ENCODE data around the gene SPATA16.
"Not testable (repeated sequence)": the region's sequence is repeated elsewhere in the genome, so short reads cannot be mapped to it uniquely, and the experiment has no call there.

SPATA16 gene

DNA sequence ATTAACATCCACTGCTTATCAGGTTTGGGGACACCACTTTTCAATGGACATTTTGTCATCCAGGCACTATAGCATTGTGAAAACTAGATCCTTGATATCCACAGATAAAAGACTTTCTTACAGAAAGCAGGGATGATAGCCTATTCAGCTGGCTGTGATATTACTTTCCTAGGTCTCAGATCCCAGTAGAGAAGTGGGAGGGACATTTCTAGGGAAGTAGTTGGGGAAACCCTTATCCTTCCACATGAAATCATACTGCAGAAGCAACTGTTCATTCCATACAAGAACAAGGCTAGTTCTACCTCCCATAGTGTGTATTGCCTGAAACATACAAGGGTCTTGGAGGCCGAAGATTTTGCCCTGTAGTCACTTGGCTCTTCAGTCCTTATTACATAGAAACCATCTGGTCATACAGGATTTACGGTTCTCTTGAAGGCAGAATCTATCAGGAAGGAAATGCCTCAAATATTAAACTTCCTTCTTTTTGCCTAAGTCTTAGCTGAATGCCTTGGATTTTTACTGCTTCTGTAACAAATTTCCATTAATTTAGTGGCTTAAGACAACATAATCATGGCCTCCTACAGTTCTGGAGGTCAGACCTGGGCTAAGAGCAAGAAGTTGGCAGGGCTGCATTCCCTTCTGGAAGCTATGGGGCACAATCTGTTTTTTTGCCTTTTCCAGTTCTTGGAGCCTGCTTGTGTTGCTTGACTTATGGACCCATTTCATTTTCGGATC lies 271.1 kb downstream of the SPATA16 start:
- no peak for DNase-seq

DNA sequence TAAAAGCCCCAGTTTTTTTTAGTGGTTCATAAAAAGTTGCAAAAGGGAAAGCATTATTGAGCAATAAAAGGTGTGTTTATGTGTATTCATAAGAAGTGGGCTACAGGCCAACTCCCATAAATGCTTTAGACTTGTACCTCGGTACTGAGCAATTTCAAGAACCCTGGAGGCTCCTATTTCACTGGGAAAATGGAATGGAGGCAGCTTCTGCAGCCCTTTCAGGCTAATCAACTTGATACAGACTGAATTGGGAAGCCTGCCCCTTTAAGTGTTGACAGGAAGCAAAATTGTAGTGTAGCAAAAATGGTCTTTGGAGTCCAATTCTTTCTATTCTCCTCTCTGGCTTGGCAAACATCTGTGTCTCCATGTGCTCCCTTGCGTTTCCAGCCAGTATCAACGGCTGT lies 271.7 kb downstream of the SPATA16 start:
- DNase-seq, result peak in 2 of 3 experiments; percentile 6 to 36

- peak; percentile 20 to 85 (median 35) for DNase-seq
These were observed 272.3 kb downstream of the SPATA16 start for GRCh38 chr3:172868582-172869200.

- not testable (repeated sequence) for DNase-seq
These were observed 274.2 kb downstream of the SPATA16 start for GRCh38 chr3:172866726-172867350.

GRCh38 chr3:172859041-172859440 lies 282.0 kb downstream of the SPATA16 start:
- no peak for DNase-seq

GRCh38 chr3:172856795-172857742 lies 284.0 kb downstream of the SPATA16 start:
- DNase-seq, result no peak

DNA sequence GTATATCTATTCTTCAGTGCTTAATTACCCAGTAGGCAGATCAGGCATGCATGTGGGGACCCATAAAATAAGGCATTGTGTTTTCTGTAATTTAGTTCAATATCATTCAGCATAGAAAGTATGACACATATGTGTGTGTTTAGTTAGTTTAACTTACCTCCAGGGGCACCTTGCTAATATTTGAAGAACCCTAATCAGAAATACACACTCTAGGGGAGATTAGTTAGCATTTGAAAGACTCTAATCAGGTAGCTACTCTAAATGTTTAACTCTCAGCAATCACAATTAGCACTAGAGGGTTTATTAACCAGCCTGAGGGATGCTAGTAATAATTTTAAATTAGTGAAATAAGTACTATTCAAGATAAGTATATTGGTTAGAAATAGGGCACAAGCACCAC lies 286.0 kb downstream of the SPATA16 start:
- peak in 1 of 3 experiments; percentile 23 for DNase-seq

- DNase-seq, result no peak
These were observed 286.9 kb downstream of the SPATA16 start for GRCh38 chr3:172853921-172854666.

DNA sequence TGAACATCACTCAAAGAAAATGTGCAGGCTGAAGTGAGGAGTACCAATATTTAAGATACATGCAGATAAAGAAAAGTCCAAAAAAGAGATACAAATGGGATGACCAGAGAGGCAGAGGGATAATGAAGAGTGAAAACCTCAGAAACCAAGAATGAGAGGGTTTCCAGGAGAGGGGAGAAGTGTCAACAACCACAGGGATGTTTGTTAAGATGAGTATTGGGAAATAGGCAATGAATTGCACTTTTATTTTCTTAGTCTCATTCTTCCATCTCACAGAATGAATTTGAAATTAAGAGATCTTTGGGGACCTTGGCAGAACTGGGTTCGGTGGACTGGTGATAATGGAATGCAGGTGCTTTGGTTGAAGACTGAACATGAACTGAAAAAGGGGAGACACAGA lies 288.0 kb downstream of the SPATA16 start:
- no peak for DNase-seq

- peak in 1 of 3 experiments; percentile 22 for DNase-seq
These were observed 292.1 kb downstream of the SPATA16 start for GRCh38 chr3:172848910-172849309.

GRCh38 chr3:172847292-172847691 lies 293.7 kb downstream of the SPATA16 start:
- no peak for DNase-seq

GRCh38 chr3:172846706-172847105 lies 294.3 kb downstream of the SPATA16 start:
- DNase-seq, result peak in 1 of 3 experiments; percentile 7

DNA sequence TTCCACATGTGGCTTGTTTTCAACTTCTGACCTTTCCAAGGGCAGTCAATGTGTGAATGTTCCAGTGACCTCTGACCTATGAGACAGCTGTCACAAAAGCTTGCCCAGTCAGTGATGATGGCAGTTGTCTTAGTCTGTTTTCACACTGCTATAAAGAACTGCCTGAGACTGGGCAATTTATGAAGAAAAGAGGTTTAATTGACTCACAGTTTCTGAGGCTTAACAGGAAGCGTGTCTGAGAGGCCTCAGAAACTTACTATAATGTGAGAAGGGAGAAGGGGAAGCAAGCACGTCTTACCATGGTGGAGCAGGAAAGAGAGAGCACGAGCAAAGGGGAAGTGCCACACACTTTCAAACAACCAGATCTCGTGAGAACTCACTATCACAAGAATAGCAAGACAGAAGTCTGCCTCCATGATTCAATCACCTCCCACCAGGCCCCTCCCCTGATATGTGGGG lies 294.9 kb downstream of the SPATA16 start:
- no peak for DNase-seq

DNA sequence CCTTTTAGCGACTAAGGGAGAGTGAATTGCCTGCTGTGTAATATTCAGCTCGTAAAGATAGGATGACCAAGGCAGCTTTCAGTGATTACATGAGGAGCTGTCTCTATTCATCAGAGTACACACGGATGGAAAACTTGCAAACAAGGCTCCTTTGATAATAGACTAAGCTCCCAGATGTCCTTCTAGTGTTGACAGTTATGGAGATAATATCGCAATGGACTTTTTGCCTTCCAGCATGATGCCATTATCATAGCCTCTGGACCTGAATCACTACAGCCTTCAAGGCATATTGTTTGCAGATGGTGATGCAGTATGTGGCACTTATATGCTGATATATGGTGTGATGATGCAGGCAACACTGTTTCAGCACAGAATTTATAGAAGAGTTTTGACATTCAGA lies 296.6 kb downstream of the SPATA16 start:
- DNase-seq, result no peak

DNA sequence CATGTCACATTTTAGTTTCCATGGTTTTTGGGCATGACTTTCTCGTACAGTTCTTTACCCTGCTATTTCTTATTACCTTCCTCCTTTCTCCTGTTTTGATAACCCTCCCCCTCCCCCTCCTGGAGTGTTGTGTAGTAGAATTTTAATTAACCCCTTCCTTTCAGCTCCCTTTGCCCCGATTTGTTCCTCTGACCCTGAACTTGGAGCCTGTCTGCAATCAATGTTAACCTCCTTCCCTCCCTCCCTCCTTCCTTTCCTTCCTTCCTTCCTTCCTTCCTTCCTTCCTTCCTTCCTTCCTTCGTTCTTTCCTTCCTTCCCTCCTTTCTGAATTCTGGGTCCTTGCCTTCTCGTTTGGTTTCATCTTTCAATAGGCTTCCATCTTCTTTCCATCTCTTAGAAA lies 300.1 kb downstream of the SPATA16 start:
- DNase-seq, result no peak

GRCh38 chr3:172840463-172840862 lies 300.6 kb downstream of the SPATA16 start:
- no peak for DNase-seq

DNA sequence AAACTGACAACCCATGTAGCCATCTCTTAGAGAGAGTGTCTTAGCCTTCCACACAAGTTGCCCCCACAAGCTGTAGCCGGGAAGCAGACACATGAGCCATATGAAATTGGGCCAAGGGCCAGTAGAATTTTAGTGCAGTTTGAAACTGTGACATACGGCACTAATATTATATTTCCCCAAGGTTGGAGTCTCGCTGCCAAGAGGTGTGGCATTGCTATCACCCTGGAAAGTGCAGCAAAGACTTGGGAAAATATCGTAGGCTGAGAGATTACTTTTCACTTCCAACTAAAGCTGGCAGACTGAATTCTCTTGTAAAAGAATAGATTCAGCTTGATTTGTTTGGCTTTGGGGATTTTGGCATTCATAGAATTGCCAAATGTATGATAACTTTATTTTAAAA lies 301.4 kb downstream of the SPATA16 start:
- no peak for DNase-seq
